Gastroesophageal sphincter (tissue), 4 donors: ENCODE measurements around the gene MIB2. TPM values are rescaled to one million over a fixed set of nuclear protein-coding genes. Genes with fewer than 3 reads are reported as not detected.

Experiments
- ATAC-seq: fragments of 150-250 bp; one replicate; pipeline ENCODE4 v1.9.1; 2016; ENCODE audit warnings: mild to moderate bottlenecking, moderate library complexity
- H3K27ac ChIP-seq, 4 donors: fragments of 200-600 bp; sonication (generic) in 3 of 4; 1 replicate in 3 of 4; 2 replicates in 1 of 4; pipeline ENCODE4 v1.5.1; 2016 to 2019
- H3K27me3 ChIP-seq: fragments of 200-600 bp; sonication (generic); one replicate; pipeline ENCODE4 v1.5.1; 2019
- H3K36me3 ChIP-seq, 2 donors: fragments of 200-600 bp; sonication (generic); one replicate each; pipeline ENCODE4 v1.5.1; 2019; ENCODE audit warnings: control low read depth in 1 of 2
- H3K4me1 ChIP-seq, 3 donors: fragments of 200-600 bp; sonication (generic); 1 replicate in 2 of 3; 2 replicates in 1 of 3; pipeline ENCODE4 v1.5.1; 2016 to 2019; ENCODE audit warnings: control low read depth in 2 of 3
- H3K4me3 ChIP-seq, 2 donors: fragments of 200-600 bp; sonication (generic); one replicate each; pipeline ENCODE4 v1.5.1; 2019; ENCODE audit warnings: mild to moderate bottlenecking in 1 of 2, moderate library complexity in 1 of 2
- H3K9me3 ChIP-seq, 3 donors: fragments of 200-600 bp; sonication (generic); one replicate each; pipeline ENCODE4 v1.5.1; 2017 to 2019; ENCODE audit warnings: control low read depth in 2 of 3
- EP300 ChIP-seq: sonication (generic); formaldehyde crosslinking; IDR thresholded peaks from one replicate; pipeline ENCODE4 v1.6.1; 2017; ENCODE audit warnings: antibody characterized with exemption, mild to moderate bottlenecking
- POLR2A ChIP-seq, 2 donors: fragments of 450-650 bp; IDR thresholded peaks; one replicate each; pipeline ENCODE4 v1.6.1; 2017; ENCODE audit warnings: antibody characterized with exemption in 2 of 2, mild to moderate bottlenecking in 2 of 2, moderate library complexity in 1 of 2
- POLR2AphosphoS5 ChIP-seq: sonication (generic); formaldehyde crosslinking; IDR thresholded peaks from one replicate; pipeline ENCODE4 v1.6.1; 2017; ENCODE audit warnings: antibody characterized with exemption
- WGBS, 2 donors: methylation state at CpG; one replicate each; pipeline ENCODE4 v1.1.5; 2018; ENCODE audit warnings: low coverage in 1 of 2; 5-methylcytosine and 5-hydroxymethylcytosine counted together
- total RNA-seq, 4 donors: library from RNA; depleted of rRNA; stranded (reverse); fragments of >200 nt; gene quantifications; one replicate each; pipeline ENCODE4 v1.1.0, GENCODE V29; 2016
- TF ChIP-seq, protein P1 (sequence below), 4 experiments: fragments of 200-600 bp in 2 of 4; fragments of 450-650 bp in 2 of 4; sonication (generic) in 1 of 4; IDR thresholded peaks; one replicate each; pipeline ENCODE4 v1.5.1; 2017 to 2019; ENCODE audit warnings: antibody characterized with exemption in 4 of 4, mild to moderate bottlenecking in 2 of 4, moderate library complexity in 2 of 4

The MIB2 gene
- total RNA-seq, 4 donors from 2014 or later: 51.4 to 85.3 (median 69.3) TPM

DNA sequence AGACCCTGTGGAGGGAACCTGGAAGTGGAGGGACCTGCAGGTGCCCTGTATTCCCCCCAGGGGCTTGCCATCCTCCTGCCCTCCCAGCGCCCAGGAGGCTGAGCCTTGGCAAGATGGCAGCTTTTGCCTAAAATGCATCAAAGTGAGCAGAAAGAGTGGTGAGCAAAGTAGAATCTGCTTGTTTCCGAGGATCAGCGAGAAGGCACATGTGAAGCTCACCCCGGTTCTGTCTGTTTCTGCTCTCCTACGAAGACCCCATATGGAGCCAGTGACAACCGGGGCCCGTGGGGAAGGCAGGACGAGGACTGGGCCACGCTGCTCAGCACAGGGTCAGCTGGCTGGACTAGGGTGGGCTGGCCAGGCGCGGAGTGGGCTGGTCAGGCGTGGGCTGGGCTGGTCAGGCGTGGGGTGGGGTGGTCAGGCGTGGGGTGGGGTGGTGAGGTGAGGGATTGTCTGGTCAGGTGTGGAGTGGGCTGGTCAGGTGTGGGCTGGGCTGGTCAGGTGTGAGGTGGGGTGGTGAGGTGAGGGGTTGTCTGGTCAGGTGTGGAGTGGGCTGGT is 10.2 kb upstream of the MIB2 start:
- Histone ChIP-seq H3K27me3 (peaks cover 53% of the 10 kb centered on the region), H3K27ac (no peak overlapping the region), H3K36me3 (no peaks in the 10 kb centered on the region), H3K4me1 (peaks cover 0 to 9% (median 5%) of the 10 kb centered on the region in 3 donors), H3K9me3 (no peaks in the 10 kb centered on the region), H3K4me3 (no peak overlapping the region)
- 60% methylated on average over 1 of the region's 14 CpGs; no CpG with 5 or more reads in 1 of the 2 donors for WGBS, 2 donors
- no peak for ATAC-seq
- TF ChIP-seq EP300: no peak
- no peak for TF ChIP-seq POLR2A (IDR thresholded peaks at IDR 0.05)
- no peak for TF ChIP-seq POLR2AphosphoS5
- TF ChIP-seq, protein P1, sequence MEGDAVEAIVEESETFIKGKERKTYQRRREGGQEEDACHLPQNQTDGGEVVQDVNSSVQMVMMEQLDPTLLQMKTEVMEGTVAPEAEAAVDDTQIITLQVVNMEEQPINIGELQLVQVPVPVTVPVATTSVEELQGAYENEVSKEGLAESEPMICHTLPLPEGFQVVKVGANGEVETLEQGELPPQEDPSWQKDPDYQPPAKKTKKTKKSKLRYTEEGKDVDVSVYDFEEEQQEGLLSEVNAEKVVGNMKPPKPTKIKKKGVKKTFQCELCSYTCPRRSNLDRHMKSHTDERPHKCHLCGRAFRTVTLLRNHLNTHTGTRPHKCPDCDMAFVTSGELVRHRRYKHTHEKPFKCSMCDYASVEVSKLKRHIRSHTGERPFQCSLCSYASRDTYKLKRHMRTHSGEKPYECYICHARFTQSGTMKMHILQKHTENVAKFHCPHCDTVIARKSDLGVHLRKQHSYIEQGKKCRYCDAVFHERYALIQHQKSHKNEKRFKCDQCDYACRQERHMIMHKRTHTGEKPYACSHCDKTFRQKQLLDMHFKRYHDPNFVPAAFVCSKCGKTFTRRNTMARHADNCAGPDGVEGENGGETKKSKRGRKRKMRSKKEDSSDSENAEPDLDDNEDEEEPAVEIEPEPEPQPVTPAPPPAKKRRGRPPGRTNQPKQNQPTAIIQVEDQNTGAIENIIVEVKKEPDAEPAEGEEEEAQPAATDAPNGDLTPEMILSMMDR (IDR thresholded peaks at IDR 0.05): no peak

DNA sequence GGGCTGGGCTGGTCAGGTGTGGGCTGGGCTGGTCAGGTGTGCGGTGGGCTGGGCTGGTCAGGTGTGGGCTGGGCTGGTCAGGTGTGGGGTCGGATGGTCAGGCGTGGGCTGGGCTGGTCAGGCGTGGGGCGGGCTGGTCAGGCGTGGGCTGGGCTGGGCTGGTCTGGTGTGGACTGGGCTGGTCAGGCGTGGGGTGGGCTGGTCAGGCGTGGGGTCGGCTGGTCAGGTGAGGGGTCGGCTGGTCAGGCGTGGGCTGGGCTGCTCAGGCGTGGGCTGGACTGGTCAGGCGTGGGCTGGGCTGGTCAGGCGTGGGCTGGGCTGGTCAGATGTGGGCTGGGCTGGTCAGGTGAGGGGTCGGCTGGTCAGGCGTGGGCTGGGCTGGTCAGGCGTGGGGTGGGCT is 9.6 kb upstream of the MIB2 start:
- TF ChIP-seq EP300 (no peak), POLR2A (IDR thresholded peaks at IDR 0.05) (no peak), POLR2AphosphoS5 (no peak)
- TF ChIP-seq, protein P1 (IDR thresholded peaks at IDR 0.05): no peak
- ATAC-seq: no peak
- no peak overlapping the region for H3K27ac ChIP-seq
- peaks cover 0 to 3% (median 0%) of the 10 kb centered on the region in 3 donors for H3K4me1 ChIP-seq
- 90% methylated on average over 2 of the region's 17 CpGs; no CpG with 5 or more reads in 1 of the 2 donors for WGBS, 2 donors
- H3K9me3 ChIP-seq: no peaks in the 10 kb centered on the region
- no peak overlapping the region for H3K4me3 ChIP-seq
- no peaks in the 10 kb centered on the region for H3K36me3 ChIP-seq
- H3K27me3 ChIP-seq: peaks cover 46% of the 10 kb centered on the region

DNA sequence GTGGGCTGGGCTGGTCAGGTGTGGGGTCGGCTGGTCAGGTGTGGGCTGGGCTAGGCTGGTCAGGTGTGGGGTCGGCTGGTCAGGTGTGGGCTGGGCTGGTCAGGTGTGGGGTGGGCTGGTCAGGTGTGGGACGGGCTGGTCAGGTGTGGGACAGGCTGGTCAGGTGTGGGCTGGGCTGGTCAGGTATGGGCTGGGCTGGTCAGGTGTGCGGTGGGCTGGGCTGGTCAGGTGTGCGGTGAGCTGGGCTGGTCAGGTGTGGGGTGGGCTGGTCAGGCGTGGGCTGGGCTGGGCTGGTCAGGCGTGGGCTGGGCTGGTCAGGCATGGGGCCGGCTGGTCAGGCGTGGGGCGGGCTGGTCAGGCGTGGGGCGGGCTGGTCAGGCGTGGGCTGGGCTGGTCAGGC is 9.1 kb upstream of the MIB2 start:
- H3K4me3 ChIP-seq: no peak overlapping the region
- H3K36me3 ChIP-seq: no peaks in the 10 kb centered on the region
- WGBS, 2 donors: 92% methylated on average over 2 of the region's 13 CpGs; no CpG with 5 or more reads in 1 of the 2 donors
- TF ChIP-seq EP300 (no peak), POLR2A (IDR thresholded peaks at IDR 0.05) (no peak), POLR2AphosphoS5 (no peak)
- TF ChIP-seq, protein P1 (IDR thresholded peaks at IDR 0.05): no peak
- no peak overlapping the region for H3K27ac ChIP-seq
- H3K9me3 ChIP-seq: no peaks in the 10 kb centered on the region
- peaks cover 41% of the 10 kb centered on the region for H3K27me3 ChIP-seq
- H3K4me1 ChIP-seq: no peaks in the 10 kb centered on the region
- no peak for ATAC-seq

DNA sequence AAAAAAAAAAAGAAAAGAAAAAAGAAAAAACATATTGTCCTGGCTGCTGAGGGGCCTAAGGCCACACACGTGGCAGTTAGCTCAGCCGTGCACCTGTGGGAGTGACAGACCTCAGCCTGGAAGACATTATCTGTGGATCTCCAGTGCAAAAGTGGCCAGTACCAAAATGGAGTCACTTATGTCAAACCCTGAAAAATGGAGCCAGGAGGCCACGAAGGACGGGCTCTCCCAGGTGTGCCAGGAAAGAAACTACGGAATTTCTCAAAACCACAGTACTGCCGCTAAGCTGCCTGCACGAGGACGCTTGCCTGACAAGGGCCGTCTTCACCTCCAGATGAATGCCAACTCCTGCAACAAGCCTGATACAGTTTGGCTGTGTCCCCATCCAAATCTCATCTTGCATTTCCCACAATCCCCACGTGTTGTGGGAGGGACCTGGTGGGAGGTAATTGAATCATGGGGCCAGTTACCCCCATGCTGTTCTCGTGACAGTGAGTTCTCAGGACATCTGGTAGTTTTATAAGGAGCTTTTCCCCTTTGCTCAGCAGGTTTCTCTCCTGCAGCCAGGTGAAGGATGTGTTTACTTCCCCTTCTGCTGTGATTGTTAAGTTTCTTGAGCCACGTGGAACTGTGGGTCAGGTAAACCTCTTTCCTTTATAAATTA is 5.3 kb upstream of the MIB2 start:
- TF ChIP-seq POLR2A (IDR thresholded peaks at IDR 0.05): no peak
- TF ChIP-seq, protein P1 (IDR thresholded peaks at IDR 0.05): no peak
- no peak for TF ChIP-seq POLR2AphosphoS5
- no peak for TF ChIP-seq EP300
- no peak for ATAC-seq
- Histone ChIP-seq H3K36me3 (no peaks in the 10 kb centered on the region), H3K27ac (peak overlapping the region in 1 of 4 donors; percentile 38), H3K4me1 (peaks cover 0 to 18% (median 9%) of the 10 kb centered on the region in 3 donors), H3K4me3 (no peak overlapping the region), H3K9me3 (no peaks in the 10 kb centered on the region), H3K27me3 (peaks cover 4% of the 10 kb centered on the region)
- 68 to 82% methylated on average over 8 to 10 of the region's 12 CpGs for WGBS, 2 donors

DNA sequence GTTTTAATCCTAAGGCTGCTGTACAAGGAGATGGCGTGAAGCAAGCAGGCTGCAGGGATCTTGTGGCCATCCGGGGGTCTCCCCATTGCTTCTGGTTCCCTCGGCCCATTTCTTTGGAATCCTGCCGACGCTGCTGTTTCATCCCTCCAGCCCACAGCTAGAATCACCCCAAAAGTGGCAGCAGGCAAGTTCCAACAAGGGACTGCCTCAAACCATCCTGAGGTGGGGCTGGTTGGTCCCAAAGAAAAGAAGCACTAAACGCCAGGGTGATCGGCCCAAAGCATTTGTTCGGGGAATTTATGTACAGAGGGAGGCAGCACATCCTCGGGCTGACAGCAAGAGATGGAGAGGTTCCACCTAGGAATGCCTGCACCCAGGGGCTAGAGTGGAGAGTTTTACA is 4.5 kb upstream of the MIB2 start:
- peak overlapping the region in 2 of 4 donors; percentile 10 to 38 for H3K27ac ChIP-seq
- H3K36me3 ChIP-seq: no peaks in the 10 kb centered on the region
- ATAC-seq: no peak

More for the DNA sequence above, 4.5 kb upstream of the MIB2 start:
- Histone ChIP-seq H3K27me3 (no peaks in the 10 kb centered on the region), H3K4me3 (no peak overlapping the region), H3K9me3 (no peaks in the 10 kb centered on the region), H3K4me1 (peaks cover 0 to 18% (median 9%) of the 10 kb centered on the region in 3 donors)
- TF ChIP-seq POLR2A (IDR thresholded peaks at IDR 0.05) (no peak), POLR2AphosphoS5 (no peak), EP300 (no peak)
- TF ChIP-seq, protein P1 (IDR thresholded peaks at IDR 0.05): no peak
- 44 to 50% methylated on average over 2 to 4 of the region's 9 CpGs for WGBS, 2 donors
